Measurements from ENCODE around the gene ARFGEF2. TPM values are rescaled to one million over a fixed set of nuclear protein-coding genes. Genes with fewer than 3 reads are reported as not detected.

ARFGEF2 gene
- total RNA-seq, 1 experiment from 2014 or later = 30.3 TPM

DNA sequence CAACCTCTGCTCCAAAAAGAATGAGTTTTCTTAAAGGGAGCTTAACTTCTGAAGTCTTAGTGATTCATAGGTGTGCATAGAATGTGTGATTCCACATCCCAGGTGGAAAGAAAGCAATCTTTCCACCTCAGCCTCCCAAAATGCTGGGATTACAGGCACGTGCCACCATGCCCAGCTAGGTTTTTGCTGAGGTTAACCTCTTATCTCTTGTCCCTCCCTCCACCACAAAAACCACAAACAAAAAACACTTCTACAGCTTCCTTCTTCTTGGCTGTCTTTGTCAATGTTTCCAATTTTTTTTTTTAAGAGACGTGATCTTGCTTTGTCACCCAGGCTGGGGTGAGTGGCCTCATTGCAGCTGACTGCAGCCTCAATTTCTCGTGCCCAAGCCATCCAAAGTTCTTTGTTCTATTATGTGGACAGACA, 116.5 kb downstream of the ARFGEF2 start:
- intact Hi-C loops (cut with micrococcal nuclease) = no loop called here
- no peaks in the 10 kb centered on the region for H3K4me1 Mint-ChIP-seq (ENCODE audit: insufficient read depth, unreplicated experiment)
- no peak overlapping the region for H3K4me3 Mint-ChIP-seq (ENCODE audit: unreplicated experiment)
- no peak for DNase-seq (ENCODE audit: unreplicated experiment)
- ChIA-PET CTCF (interaction anchor here (0.7 to 1.5 kb wide), 3 partner anchors 8 to 184 kb away, joined by 3 to 6 read pairs (median 3); no protein-coding TSS in a partner anchor), POLR2A (interaction anchor here (0.6 to 4.0 kb wide), 6 partner anchors 9 to 649 kb away, joined by 3 to 35 read pairs (median 3); partner anchors contain the start of gene CSE1L)
- H3K27ac Mint-ChIP-seq (ENCODE audit: low read depth, unreplicated experiment) = no peak overlapping the region
- TF ChIP-seq, protein P1, sequence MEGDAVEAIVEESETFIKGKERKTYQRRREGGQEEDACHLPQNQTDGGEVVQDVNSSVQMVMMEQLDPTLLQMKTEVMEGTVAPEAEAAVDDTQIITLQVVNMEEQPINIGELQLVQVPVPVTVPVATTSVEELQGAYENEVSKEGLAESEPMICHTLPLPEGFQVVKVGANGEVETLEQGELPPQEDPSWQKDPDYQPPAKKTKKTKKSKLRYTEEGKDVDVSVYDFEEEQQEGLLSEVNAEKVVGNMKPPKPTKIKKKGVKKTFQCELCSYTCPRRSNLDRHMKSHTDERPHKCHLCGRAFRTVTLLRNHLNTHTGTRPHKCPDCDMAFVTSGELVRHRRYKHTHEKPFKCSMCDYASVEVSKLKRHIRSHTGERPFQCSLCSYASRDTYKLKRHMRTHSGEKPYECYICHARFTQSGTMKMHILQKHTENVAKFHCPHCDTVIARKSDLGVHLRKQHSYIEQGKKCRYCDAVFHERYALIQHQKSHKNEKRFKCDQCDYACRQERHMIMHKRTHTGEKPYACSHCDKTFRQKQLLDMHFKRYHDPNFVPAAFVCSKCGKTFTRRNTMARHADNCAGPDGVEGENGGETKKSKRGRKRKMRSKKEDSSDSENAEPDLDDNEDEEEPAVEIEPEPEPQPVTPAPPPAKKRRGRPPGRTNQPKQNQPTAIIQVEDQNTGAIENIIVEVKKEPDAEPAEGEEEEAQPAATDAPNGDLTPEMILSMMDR (IDR thresholded peaks at IDR 0.05; ENCODE audit: unreplicated experiment) = no peak
- H3K36me3 Mint-ChIP-seq (ENCODE audit: insufficient read depth, unreplicated experiment) = peaks cover 45% of the 10 kb centered on the region
- BruUV-seq (replicated peaks) = no TSS peak
- H3K27me3 Mint-ChIP-seq (ENCODE audit: insufficient read depth, unreplicated experiment) = no peaks in the 10 kb centered on the region
- H3K9me3 Mint-ChIP-seq (ENCODE audit: unreplicated experiment) = no peaks in the 10 kb centered on the region

DNA sequence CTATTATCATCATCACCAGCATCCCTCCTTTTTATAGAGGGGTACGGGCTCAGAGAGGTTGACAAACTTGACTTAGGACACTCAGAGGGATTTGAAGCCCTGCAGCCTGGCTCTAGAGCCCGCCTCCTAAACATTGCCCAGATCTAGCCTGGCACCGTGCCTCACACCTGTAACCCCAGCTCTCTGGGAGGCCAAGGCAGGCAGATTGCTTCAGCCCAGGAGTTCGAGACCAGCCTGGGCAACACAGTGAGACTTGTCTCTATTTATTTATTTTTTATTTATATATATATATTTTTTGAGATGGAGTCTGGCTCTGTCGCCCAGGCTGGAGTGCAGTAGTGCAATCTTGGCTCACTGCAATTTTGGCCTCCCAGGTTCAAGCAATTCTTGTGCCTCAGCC, 118.3 kb downstream of the ARFGEF2 start:
- CTCF ChIA-PET = interaction anchor here (1.2 kb wide), 1 partner anchor 12 kb away, joined by 3 read pairs; no protein-coding TSS in a partner anchor
- peaks cover 27% of the 10 kb centered on the region for H3K36me3 Mint-ChIP-seq (ENCODE audit: insufficient read depth, unreplicated experiment)
- BruUV-seq (replicated peaks) = no TSS peak
- TF ChIP-seq, protein P1 (IDR thresholded peaks at IDR 0.05; ENCODE audit: unreplicated experiment) = no peak
- DNase-seq (ENCODE audit: unreplicated experiment) = no peak
- no peaks in the 10 kb centered on the region for H3K9me3 Mint-ChIP-seq (ENCODE audit: unreplicated experiment)
- H3K4me1 Mint-ChIP-seq (ENCODE audit: insufficient read depth, unreplicated experiment) = no peaks in the 10 kb centered on the region
- H3K4me3 Mint-ChIP-seq (ENCODE audit: unreplicated experiment) = no peak overlapping the region
- intact Hi-C loops (cut with micrococcal nuclease) = no loop called here
- H3K27ac Mint-ChIP-seq (ENCODE audit: low read depth, unreplicated experiment) = no peak overlapping the region
- POLR2A ChIA-PET = interaction anchor here (0.7 kb wide), 1 partner anchor 1073 kb away, joined by 3 read pairs; the partner anchor contains the start of gene UBE2V1
- H3K27me3 Mint-ChIP-seq (ENCODE audit: insufficient read depth, unreplicated experiment) = no peaks in the 10 kb centered on the region

DNA sequence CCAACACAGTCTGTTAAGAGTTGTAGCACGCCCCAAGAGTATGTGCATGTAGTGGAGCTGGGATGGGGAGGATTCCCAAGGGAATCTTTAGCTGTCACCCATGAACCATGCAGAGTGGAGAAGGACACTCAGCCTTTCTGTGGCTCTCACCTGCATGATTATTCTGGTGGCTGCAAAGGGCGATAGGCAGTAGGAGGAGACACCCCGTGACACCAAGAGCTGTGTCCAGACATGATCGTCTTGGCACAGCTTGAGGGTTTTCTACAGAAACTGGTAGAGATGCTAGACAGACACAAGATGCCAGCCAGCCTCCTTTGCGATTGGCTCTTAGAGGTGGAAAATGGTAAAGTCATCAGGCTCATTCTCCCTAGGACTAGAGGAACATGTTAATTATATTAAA, 121.5 kb downstream of the ARFGEF2 start:
- peak; percentile 54 for DNase-seq (ENCODE audit: unreplicated experiment)
- POLR2A ChIA-PET = interaction anchor here (0.5 to 1.5 kb wide), 7 partner anchors 13 to 864 kb away, joined by 3 to 6 read pairs (median 3); no protein-coding TSS in a partner anchor
- intact Hi-C loops (cut with micrococcal nuclease) = no loop called here
- Mint-ChIP-seq H3K9me3 (ENCODE audit: unreplicated experiment) (no peaks in the 10 kb centered on the region), H3K36me3 (ENCODE audit: insufficient read depth, unreplicated experiment) (peaks cover 17% of the 10 kb centered on the region), H3K4me3 (ENCODE audit: unreplicated experiment) (no peak overlapping the region), H3K4me1 (ENCODE audit: insufficient read depth, unreplicated experiment) (peaks cover 15% of the 10 kb centered on the region), H3K27me3 (ENCODE audit: insufficient read depth, unreplicated experiment) (no peaks in the 10 kb centered on the region), H3K27ac (ENCODE audit: low read depth, unreplicated experiment) (no peak overlapping the region)
- CTCF ChIA-PET = interaction anchor here (0.7 kb wide), 1 partner anchor 11 kb away, joined by 3 read pairs; no protein-coding TSS in a partner anchor
- no TSS peak for BruUV-seq (replicated peaks)
- TF ChIP-seq, protein P1 (IDR thresholded peaks at IDR 0.05; ENCODE audit: unreplicated experiment) = no peak

DNA sequence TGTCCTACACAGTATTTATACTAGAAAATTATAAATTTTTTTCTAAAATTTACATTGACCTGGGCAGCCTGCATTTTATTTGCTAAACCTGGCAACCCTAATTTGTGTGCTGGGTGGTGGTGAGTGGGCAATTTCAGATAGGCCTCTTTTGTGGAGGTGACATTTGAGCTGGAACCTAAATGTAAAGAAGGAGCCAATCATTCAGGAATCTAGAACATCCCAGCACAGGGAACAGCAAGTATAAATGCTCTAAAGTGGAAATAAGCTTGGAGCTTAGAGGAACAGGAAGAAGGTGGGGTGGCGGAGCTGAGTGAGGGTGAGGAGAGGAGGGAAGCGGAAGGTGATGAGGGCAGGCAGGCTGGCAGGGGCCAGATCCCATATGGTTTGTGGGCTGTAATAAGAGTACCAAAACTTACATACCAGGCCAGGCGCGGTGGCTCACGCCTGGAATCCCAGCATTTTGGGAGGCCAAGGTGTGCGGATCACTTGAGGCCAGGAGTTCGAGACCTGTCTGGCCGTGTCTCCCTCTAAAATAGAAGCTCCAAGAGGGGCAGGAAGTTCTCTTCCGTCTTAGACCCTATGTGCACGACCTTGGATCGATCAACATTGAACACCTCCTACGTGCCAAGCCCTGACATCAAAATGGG, 124.1 kb downstream of the ARFGEF2 start:
- Mint-ChIP-seq H3K4me1 (ENCODE audit: insufficient read depth, unreplicated experiment) (peaks cover 24% of the 10 kb centered on the region), H3K27me3 (ENCODE audit: insufficient read depth, unreplicated experiment) (no peaks in the 10 kb centered on the region), H3K9me3 (ENCODE audit: unreplicated experiment) (no peaks in the 10 kb centered on the region), H3K27ac (ENCODE audit: low read depth, unreplicated experiment) (peak overlapping the region; percentile 97), H3K4me3 (ENCODE audit: unreplicated experiment) (peak overlapping the region; percentile 95), H3K36me3 (ENCODE audit: insufficient read depth, unreplicated experiment) (peaks cover 17% of the 10 kb centered on the region)
- intact Hi-C loops (cut with micrococcal nuclease) = loop anchor here (5.0 kb wide), 1 partner anchor 123 kb away; the partner anchor contains the start of gene ARFGEF2
- CTCF ChIA-PET = interaction anchor here (1.0 kb wide), 1 partner anchor 17 kb away, joined by 4 read pairs; no protein-coding TSS in a partner anchor
- DNase-seq (ENCODE audit: unreplicated experiment) = no peak
- BruUV-seq (replicated peaks) = TSS peak; percentile 72
- POLR2A ChIA-PET = interaction anchor here (0.5 to 3.3 kb wide), 22 partner anchors 8 to 237 kb away, joined by 3 to 59 read pairs (median 6); partner anchors contain the start of genes ARFGEF2, DDX27 and ZNFX1
- TF ChIP-seq, protein P1 (IDR thresholded peaks at IDR 0.05; ENCODE audit: unreplicated experiment) = no peak
